ACC112 (cell line): ENCODE results near the gene ARL5C.

Source experiments
- H2AFZ ChIP-seq: fragments of 200-600 bp; sonication (generic); one replicate; pipeline ENCODE4 v1.6.0; 2017; ENCODE audit warnings: antibody characterized with exemption, low read length; ENCODE audit not compliant: unreplicated experiment
- H3K27ac ChIP-seq: fragments of 200-600 bp; sonication (generic); 2 replicates; pipeline ENCODE4 v1.5.1; 2014; ENCODE audit warnings: low read depth, mild to moderate bottlenecking, antibody characterized with exemption, low read length, moderate library complexity
- H3K27me3 ChIP-seq: fragments of 200-600 bp; sonication (generic); 2 replicates; pipeline ENCODE4 v1.6.1; 2014; ENCODE audit warnings: mild to moderate bottlenecking, antibody characterized with exemption, low read length, moderate library complexity, mixed read lengths; ENCODE audit not compliant: insufficient read depth
- H3K36me3 ChIP-seq: fragments of 200-600 bp; sonication (generic); 2 replicates; pipeline ENCODE4 v1.6.1; 2016; ENCODE audit warnings: mild to moderate bottlenecking, antibody characterized with exemption, low read length, moderate library complexity, mixed read lengths; ENCODE audit not compliant: insufficient read depth
- H3K4me1 ChIP-seq: fragments of 200-600 bp; sonication (generic); one replicate; pipeline ENCODE4 v1.6.1; 2016; ENCODE audit warnings: low read length, mixed read lengths; ENCODE audit not compliant: insufficient read depth, unreplicated experiment, control insufficient read depth
- H3K4me3 ChIP-seq: fragments of 200-600 bp; sonication (generic); 2 replicates; pipeline ENCODE4 v1.5.1; 2014; ENCODE audit warnings: mild to moderate bottlenecking, low read depth, low read length
- H3K79me2 ChIP-seq: fragments of 200-600 bp; sonication (generic); one replicate; pipeline ENCODE4 v1.6.0; 2016; ENCODE audit warnings: low read length; ENCODE audit not compliant: control insufficient read depth, unreplicated experiment, insufficient read depth

The ARL5C gene

GRCh38 chr17:39194089-39194984 lies 28.4 kb upstream of the ARL5C start:
- Histone ChIP-seq H3K27ac (no peak overlapping the region), H3K4me1 (peaks cover 26% of the 10 kb centered on the region), H2AFZ (no peak overlapping the region), H3K27me3 (no peaks in the 10 kb centered on the region), H3K79me2 (peaks cover 36% of the 10 kb centered on the region), H3K4me3 (no peak overlapping the region), H3K36me3 (peaks cover 3% of the 10 kb centered on the region; the same call in 1 of the 2 replicates)

GRCh38 chr17:39193346-39193745 lies 27.4 kb upstream of the ARL5C start:
- H3K4me3 ChIP-seq: no peak overlapping the region
- H3K27me3 ChIP-seq: no peaks in the 10 kb centered on the region
- peaks cover 36% of the 10 kb centered on the region for H3K79me2 ChIP-seq
- H3K36me3 ChIP-seq: peaks cover 3% of the 10 kb centered on the region; the same call in 1 of the 2 replicates
- H3K27ac ChIP-seq: no peak overlapping the region
- peaks cover 26% of the 10 kb centered on the region for H3K4me1 ChIP-seq
- no peak overlapping the region for H2AFZ ChIP-seq

- Histone ChIP-seq H3K27ac (no peak overlapping the region), H3K79me2 (peaks cover 36% of the 10 kb centered on the region), H3K36me3 (peaks cover 3% of the 10 kb centered on the region; the same call in 1 of the 2 replicates), H3K4me3 (no peak overlapping the region), H3K4me1 (peaks cover 26% of the 10 kb centered on the region), H3K27me3 (no peaks in the 10 kb centered on the region), H2AFZ (no peak overlapping the region)
Measured at GRCh38 chr17:39192901-39193300, 26.9 kb upstream of the ARL5C start.

GRCh38 chr17:39191750-39192510 lies 26.0 kb upstream of the ARL5C start:
- Histone ChIP-seq H3K4me1 (peaks cover 26% of the 10 kb centered on the region), H3K27me3 (no peaks in the 10 kb centered on the region), H3K36me3 (peaks cover 3% of the 10 kb centered on the region; the same call in 1 of the 2 replicates), H3K27ac (no peak overlapping the region), H3K79me2 (peaks cover 36% of the 10 kb centered on the region), H2AFZ (no peak overlapping the region), H3K4me3 (no peak overlapping the region)

- no peak overlapping the region for H3K4me3 ChIP-seq
- H3K36me3 ChIP-seq: peaks cover 7% of the 10 kb centered on the region; the same call in 1 of the 2 replicates
- H3K27ac ChIP-seq: no peak overlapping the region
- no peaks in the 10 kb centered on the region for H3K4me1 ChIP-seq
- H2AFZ ChIP-seq: no peak overlapping the region
- H3K27me3 ChIP-seq: no peaks in the 10 kb centered on the region
- H3K79me2 ChIP-seq: no peaks in the 10 kb centered on the region
Measured at GRCh38 chr17:39187152-39187830, 21.3 kb upstream of the ARL5C start.

GRCh38 chr17:39186481-39187002 lies 20.6 kb upstream of the ARL5C start:
- Histone ChIP-seq H3K79me2 (no peaks in the 10 kb centered on the region), H3K4me1 (no peaks in the 10 kb centered on the region)

GRCh38 chr17:39183720-39184119 lies 17.8 kb upstream of the ARL5C start:
- no peaks in the 10 kb centered on the region for H3K79me2 ChIP-seq

More at GRCh38 chr17:39186481-39187002, 20.6 kb upstream of the ARL5C start:
- Histone ChIP-seq H3K27me3 (no peaks in the 10 kb centered on the region), H3K36me3 (peaks cover 7% of the 10 kb centered on the region; the same call in 1 of the 2 replicates), H2AFZ (no peak overlapping the region), H3K27ac (no peak overlapping the region), H3K4me3 (no peak overlapping the region)

GRCh38 chr17:39183045-39183444 lies 17.1 kb upstream of the ARL5C start:
- Histone ChIP-seq H3K4me3 (no peak overlapping the region), H3K27ac (no peak overlapping the region), H3K27me3 (no peaks in the 10 kb centered on the region), H2AFZ (no peak overlapping the region), H3K36me3 (peaks cover 4% of the 10 kb centered on the region; the same call in 1 of the 2 replicates), H3K79me2 (no peaks in the 10 kb centered on the region), H3K4me1 (peaks cover 8% of the 10 kb centered on the region)

More at GRCh38 chr17:39183720-39184119, 17.8 kb upstream of the ARL5C start:
- H3K4me1 ChIP-seq: peaks cover 1% of the 10 kb centered on the region
- H2AFZ ChIP-seq: no peak overlapping the region
- H3K36me3 ChIP-seq: peaks cover 4% of the 10 kb centered on the region; the same call in 1 of the 2 replicates
- no peak overlapping the region for H3K4me3 ChIP-seq
- no peak overlapping the region for H3K27ac ChIP-seq
- no peaks in the 10 kb centered on the region for H3K27me3 ChIP-seq

- Histone ChIP-seq H3K79me2 (no peaks in the 10 kb centered on the region), H3K27ac (no peak overlapping the region), H3K4me3 (no peak overlapping the region), H3K4me1 (peaks cover 9% of the 10 kb centered on the region), H3K27me3 (no peaks in the 10 kb centered on the region), H3K36me3 (peaks cover 11% of the 10 kb centered on the region; the same call in 1 of the 2 replicates), H2AFZ (no peak overlapping the region)
Measured at GRCh38 chr17:39181303-39181702, 15.3 kb upstream of the ARL5C start.

GRCh38 chr17:39178536-39178935 lies 12.6 kb upstream of the ARL5C start:
- H3K4me1 ChIP-seq: peaks cover 13% of the 10 kb centered on the region
- peaks cover 11% of the 10 kb centered on the region; the same call in 1 of the 2 replicates for H3K36me3 ChIP-seq
- H3K27ac ChIP-seq: peak overlapping the region; percentile 70
- no peaks in the 10 kb centered on the region for H3K79me2 ChIP-seq
- H2AFZ ChIP-seq: no peak overlapping the region
- H3K27me3 ChIP-seq: no peaks in the 10 kb centered on the region
- no peak overlapping the region for H3K4me3 ChIP-seq
